ENCODE data around the gene XIAP. TPM values are rescaled to one million over a fixed set of nuclear protein-coding genes. Genes with fewer than 3 reads are reported as not detected.
"Not testable (repeated sequence)": the region's sequence is repeated elsewhere in the genome, so short reads cannot be mapped to it uniquely, and the experiment has no call there.

Gene XIAP
- total and polyA plus RNA-seq, 3 donors from 2014 or later: 16.5 to 30.2 (median 26.5) TPM

GRCh38 chrX:123923211-123923610 is 63.4 kb downstream of the XIAP start:
- no peaks in the 10 kb centered on the region for H3K4me1 ChIP-seq
- H3K27ac ChIP-seq: no peak overlapping the region
- WGBS, 2 donors: 84 to 92% methylated on average over 2 of the region's 2 CpGs
- no peak overlapping the region for H3K4me3 ChIP-seq
- H3K9me3 ChIP-seq: no peaks in the 10 kb centered on the region
- H3K27me3 ChIP-seq: no peaks in the 10 kb centered on the region
- TF ChIP-seq POLR2A (IDR thresholded peaks at IDR 0.05): no peak
- TF ChIP-seq CTCF (IDR thresholded peaks at IDR 0.05): no peak
- H3K36me3 ChIP-seq (ENCODE audit: low read depth, missing control alignments): no peaks in the 10 kb centered on the region
- intact Hi-C loops (cut with DNase I; ENCODE audit: low total_unique reads): no loop called here
- no peak for DNase-seq

- intact Hi-C loops (cut with DNase I; ENCODE audit: low total_unique reads): no loop called here
- Histone ChIP-seq H3K9me3 (no peaks in the 10 kb centered on the region), H3K27ac (no peak overlapping the region), H3K4me3 (no peak overlapping the region), H3K27me3 (no peaks in the 10 kb centered on the region), H3K36me3 (ENCODE audit: low read depth, missing control alignments) (no peaks in the 10 kb centered on the region), H3K4me1 (no peaks in the 10 kb centered on the region)
- no peak for DNase-seq
- TF ChIP-seq POLR2A (IDR thresholded peaks at IDR 0.05): no peak
- no peak for TF ChIP-seq CTCF (IDR thresholded peaks at IDR 0.05)
- WGBS, 2 donors: 57 to 60% methylated on average over 1 of the region's 1 CpG
Observed at GRCh38 chrX:123924186-123924585, 64.3 kb downstream of the XIAP start.

GRCh38 chrX:123927845-123928244 is 68.0 kb downstream of the XIAP start:
- intact Hi-C loops (cut with DNase I; ENCODE audit: low total_unique reads): no loop called here
- no peaks in the 10 kb centered on the region for H3K27me3 ChIP-seq
- no peak overlapping the region for H3K27ac ChIP-seq
- H3K36me3 ChIP-seq (ENCODE audit: low read depth, missing control alignments): no peaks in the 10 kb centered on the region
- WGBS, 2 donors: 69 to 94% methylated on average over 2 of the region's 2 CpGs
- H3K4me1 ChIP-seq: no peaks in the 10 kb centered on the region
- TF ChIP-seq POLR2A (IDR thresholded peaks at IDR 0.05): no peak
- no peak for TF ChIP-seq CTCF (IDR thresholded peaks at IDR 0.05)
- no peak for DNase-seq
- H3K9me3 ChIP-seq: no peaks in the 10 kb centered on the region
- H3K4me3 ChIP-seq: no peak overlapping the region

- DNase-seq; H3K4me3 ChIP-seq; H3K27me3 ChIP-seq; H3K36me3 ChIP-seq (ENCODE audit: low read depth, missing control alignments); intact Hi-C loops (cut with DNase I; ENCODE audit: low total_unique reads); H3K27ac ChIP-seq; H3K9me3 ChIP-seq; H3K4me1 ChIP-seq: not testable (repeated sequence)
- WGBS, 2 donors: 73 to 75% methylated on average over 2 of the region's 2 CpGs
Observed at GRCh38 chrX:123932055-123932454, 72.2 kb downstream of the XIAP start.

- no peaks in the 10 kb centered on the region for H3K9me3 ChIP-seq
- H3K27me3 ChIP-seq: no peaks in the 10 kb centered on the region
- DNase-seq: no peak
- no peaks in the 10 kb centered on the region for H3K4me1 ChIP-seq
- no peak overlapping the region for H3K4me3 ChIP-seq
- 0 to 100% methylated on average over 1 of the region's 1 CpG for WGBS, 2 donors
- no peaks in the 10 kb centered on the region for H3K36me3 ChIP-seq (ENCODE audit: low read depth, missing control alignments)
- no peak overlapping the region for H3K27ac ChIP-seq
- intact Hi-C loops (cut with DNase I; ENCODE audit: low total_unique reads): no loop called here
- TF ChIP-seq CTCF (IDR thresholded peaks at IDR 0.05) (no peak), POLR2A (IDR thresholded peaks at IDR 0.05) (no peak)
Observed at GRCh38 chrX:123943074-123943473, 83.2 kb downstream of the XIAP start.

All from testis (tissue), 3 donors.